Colonic mucosa (tissue), 4 donors: ENCODE measurements around the gene IL11. TPM values are rescaled to one million over a fixed set of nuclear protein-coding genes. Genes with fewer than 3 reads are reported as not detected.

Source experiments
- DNase-seq: peaks from one replicate; pipeline ENCODE4 v3.0.0-alpha.2; 2020
- H3K27ac ChIP-seq: fragments of 200-600 bp; one replicate; pipeline ENCODE4 v1.8.0; 2021
- H3K27me3 ChIP-seq: fragments of 200-600 bp; one replicate; pipeline ENCODE4 v1.8.0; 2021
- H3K36me3 ChIP-seq: fragments of 200-600 bp; one replicate; pipeline ENCODE4 v1.8.0; 2021
- H3K4me1 ChIP-seq: fragments of 200-600 bp; one replicate; pipeline ENCODE4 v1.8.0; 2021; ENCODE audit warnings: mild to moderate bottlenecking
- H3K4me3 ChIP-seq: fragments of 200-600 bp; one replicate; pipeline ENCODE4 v1.8.0; 2021
- H3K9ac ChIP-seq, 2 donors: one replicate each; pipeline ENCODE4 v1.7.0; 2013; ENCODE audit warnings: control low read depth in 2 of 2, low read depth in 2 of 2, low read length in 2 of 2
- H3K9me3 ChIP-seq: fragments of 200-600 bp; one replicate; pipeline ENCODE4 v1.8.0; 2021
- intact Hi-C: fragments of 100-400 bp; cut with DNase I; formaldehyde crosslinking; loops from one replicate; pipeline ENCODE4 v1.14.1; 2022
- total RNA-seq, 2 donors: library from RNA; stranded (reverse); fragmentation: NEBNext Ultra II Directional in 1 of 2; extraction: Animal tissue kit (Norgen Biotek cat#: 25700) in 1 of 2; gene quantifications; one replicate each; pipeline ENCODE4 v1.2.1, GENCODE V29; 2021
- TF ChIP-seq, protein P1 (sequence below): fragments of 200-600 bp; IDR thresholded peaks from one replicate; pipeline ENCODE4 v1.8.0; 2022; ENCODE audit warnings: antibody characterized with exemption, mild to moderate bottlenecking
- donor health status: healthy.
- donor health status: DM: no; HTN: no; CAD: no.
- donor health status: DM: no; HTN: no; CAD: no.

The IL11 gene
- total RNA-seq, 2 donors from 2014 or later: 0.64 TPM; not detected in 1

GRCh38 chr19:55316646-55317045 lies 53.6 kb downstream of the IL11 start:
- H3K27ac ChIP-seq: no peak overlapping the region
- no peak overlapping the region for H3K4me3 ChIP-seq
- no peaks in the 10 kb centered on the region for H3K27me3 ChIP-seq
- intact Hi-C loops: no loop called here
- H3K9ac ChIP-seq: no peak overlapping the region
- H3K36me3 ChIP-seq: no peaks in the 10 kb centered on the region
- no peak for DNase-seq
- TF ChIP-seq, protein P1, sequence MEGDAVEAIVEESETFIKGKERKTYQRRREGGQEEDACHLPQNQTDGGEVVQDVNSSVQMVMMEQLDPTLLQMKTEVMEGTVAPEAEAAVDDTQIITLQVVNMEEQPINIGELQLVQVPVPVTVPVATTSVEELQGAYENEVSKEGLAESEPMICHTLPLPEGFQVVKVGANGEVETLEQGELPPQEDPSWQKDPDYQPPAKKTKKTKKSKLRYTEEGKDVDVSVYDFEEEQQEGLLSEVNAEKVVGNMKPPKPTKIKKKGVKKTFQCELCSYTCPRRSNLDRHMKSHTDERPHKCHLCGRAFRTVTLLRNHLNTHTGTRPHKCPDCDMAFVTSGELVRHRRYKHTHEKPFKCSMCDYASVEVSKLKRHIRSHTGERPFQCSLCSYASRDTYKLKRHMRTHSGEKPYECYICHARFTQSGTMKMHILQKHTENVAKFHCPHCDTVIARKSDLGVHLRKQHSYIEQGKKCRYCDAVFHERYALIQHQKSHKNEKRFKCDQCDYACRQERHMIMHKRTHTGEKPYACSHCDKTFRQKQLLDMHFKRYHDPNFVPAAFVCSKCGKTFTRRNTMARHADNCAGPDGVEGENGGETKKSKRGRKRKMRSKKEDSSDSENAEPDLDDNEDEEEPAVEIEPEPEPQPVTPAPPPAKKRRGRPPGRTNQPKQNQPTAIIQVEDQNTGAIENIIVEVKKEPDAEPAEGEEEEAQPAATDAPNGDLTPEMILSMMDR: no peak
- H3K9me3 ChIP-seq: no peaks in the 10 kb centered on the region
- no peaks in the 10 kb centered on the region for H3K4me1 ChIP-seq

GRCh38 chr19:55315956-55316525 lies 54.2 kb downstream of the IL11 start:
- no peaks in the 10 kb centered on the region for H3K27me3 ChIP-seq
- H3K4me1 ChIP-seq: no peaks in the 10 kb centered on the region
- H3K9ac ChIP-seq: no peak overlapping the region
- no peaks in the 10 kb centered on the region for H3K36me3 ChIP-seq
- no peak overlapping the region for H3K27ac ChIP-seq
- no peaks in the 10 kb centered on the region for H3K9me3 ChIP-seq
- intact Hi-C loops: no loop called here
- DNase-seq: no peak
- TF ChIP-seq, protein P1: no peak
- no peak overlapping the region for H3K4me3 ChIP-seq

- DNase-seq: no peak
- intact Hi-C loops: no loop called here
- Histone ChIP-seq H3K27ac (no peak overlapping the region), H3K36me3 (no peaks in the 10 kb centered on the region), H3K9ac (no peak overlapping the region), H3K27me3 (no peaks in the 10 kb centered on the region), H3K9me3 (no peaks in the 10 kb centered on the region), H3K4me1 (no peaks in the 10 kb centered on the region), H3K4me3 (no peak overlapping the region)
- TF ChIP-seq, protein P1: no peak
These were observed 55.9 kb downstream of the IL11 start for GRCh38 chr19:55314396-55314795.

Other genes starting within 250 kb of the IL11 start
- 1 to 10 TPM in 1 of 2 donors, under 1 TPM in 1; 0.69 to 2.1 TPM for gene TNNT1, start 221.3 kb downstream of the IL11 start, total RNA-seq
- 1 to 10 TPM in 1 of 2 donors, under 1 TPM in 1; 0.64 to 1.2 TPM for gene TNNI3, start 212.7 kb downstream of the IL11 start, total RNA-seq
- gene DNAAF3, start 203.8 kb downstream of the IL11 start, total RNA-seq: 1 to 10 TPM; 1.6 to 2.4 TPM
- gene SYT5, start 190.2 kb downstream of the IL11 start, total RNA-seq: 1 to 10 TPM in 1 of 2 donors, under 1 TPM in 1; 0.67 to 3.2 TPM
- gene PTPRH, start 161.0 kb downstream of the IL11 start, total RNA-seq: 100 to 1,000 TPM in 1 of 2 donors, 10 to 100 TPM in 1; 76.3 to 131 TPM
- 1 to 10 TPM; 2.1 to 5.3 TPM for gene TMEM86B, start 141.7 kb downstream of the IL11 start, total RNA-seq
- gene PPP6R1, start 111.4 kb downstream of the IL11 start, total RNA-seq: 10 to 100 TPM; 65.1 to 97.2 TPM
- gene HSPBP1, start 90.4 kb downstream of the IL11 start, total RNA-seq: 10 to 100 TPM; 29.0 to 82.3 TPM
- 1 to 10 TPM in 1 of 2 donors, under 1 TPM in 1; 0.59 to 2.3 TPM for gene BRSK1, start 86.5 kb downstream of the IL11 start, total RNA-seq
- 10 to 100 TPM in 1 of 2 donors, 1 to 10 TPM in 1; 9.7 to 47.2 TPM for gene TMEM150B, start 45.1 kb downstream of the IL11 start, total RNA-seq
- 10 to 100 TPM; 14.9 to 24.9 TPM for gene KMT5C, start 30.6 kb downstream of the IL11 start, total RNA-seq
- 10 to 100 TPM; 12.9 to 15.2 TPM for gene COX6B2, start 15.7 kb downstream of the IL11 start, total RNA-seq
- gene GARIN5B, start 7.2 kb downstream of the IL11 start, total RNA-seq: not detected
- not detected for gene TMEM190, start 6.4 kb upstream of the IL11 start, total RNA-seq
- gene TMEM238, start 13.8 kb upstream of the IL11 start, total RNA-seq: 10 to 100 TPM; 78.1 to 85.9 TPM
- gene RPL28, start 15.5 kb upstream of the IL11 start, total RNA-seq: 1,000 to 10,000 TPM; 1,447 to 1,819 TPM
- 100 to 1,000 TPM in 1 of 2 donors, 10 to 100 TPM in 1; 43.8 to 147 TPM for gene UBE2S, start 37.3 kb upstream of the IL11 start, total RNA-seq
- not detected for gene SHISA7, start 72.8 kb upstream of the IL11 start, total RNA-seq
- 100 to 1,000 TPM in 1 of 2 donors, 10 to 100 TPM in 1; 89.8 to 132 TPM for gene ISOC2, start 91.2 kb upstream of the IL11 start, total RNA-seq
- gene C19orf85, start 94.3 kb upstream of the IL11 start, total RNA-seq: not detected
- 1 to 10 TPM; 8.6 to 8.9 TPM for gene ZNF628, start 106.2 kb upstream of the IL11 start, total RNA-seq
- gene NAT14, start 114.7 kb upstream of the IL11 start, total RNA-seq: 1 to 10 TPM; 4.9 to 7.7 TPM
- gene SSC5D, start 118.0 kb upstream of the IL11 start, total RNA-seq: 1 to 10 TPM; 2.2 to 7.4 TPM
- gene SBK2, start 166.7 kb upstream of the IL11 start, total RNA-seq: not detected
- gene SBK3, start 175.1 kb upstream of the IL11 start, total RNA-seq: not detected
- gene ZNF579, start 210.4 kb upstream of the IL11 start, total RNA-seq: 1 to 10 TPM; 8.0 to 8.7 TPM
- 10 to 100 TPM; 12.2 to 14.5 TPM for gene FIZ1, start 229.1 kb upstream of the IL11 start, total RNA-seq
- 10 to 100 TPM; 30.4 to 33.9 TPM for gene ZNF524, start 229.8 kb upstream of the IL11 start, total RNA-seq
- gene ZNF865, start 235.2 kb upstream of the IL11 start, total RNA-seq: 10 to 100 TPM; 12.9 to 13.1 TPM